Loucy (cell line): Measurements from ENCODE around the gene DDX31.

Source experiments
- CTCF ChIP-seq: fragments of 200-600 bp; sonication (generic); conservative IDR thresholded peaks from 2 replicates; pipeline ENCODE4 v1.5.1; 2014; ENCODE audit warnings: mild to moderate bottlenecking, antibody characterized with exemption, low read length
- EZH2phosphoT487 ChIP-seq: fragments of 200-600 bp; IDR thresholded peaks from 2 replicates; pipeline ENCODE4 v1.6.1; 2018; ENCODE audit warnings: antibody characterized with exemption, mild to moderate bottlenecking, moderate library complexity, borderline replicate concordance

GRCh38 chr9:132546148-132547051, 123.4 kb downstream of the DDX31 start:
- TF ChIP-seq EZH2phosphoT487 (no peak), CTCF (peak; percentile 93)
